ENCODE data around the gene JPH3.
"Not testable (repeated sequence)": the region's sequence is repeated elsewhere in the genome, so short reads cannot be mapped to it uniquely, and the experiment has no call there.

The JPH3 gene

GRCh38 chr16:87701078-87701460 is 98.8 kb downstream of the JPH3 start:
- no peak for DNase-seq

- no peak for DNase-seq
Observed at GRCh38 chr16:87701505-87701921, 99.2 kb downstream of the JPH3 start.

GRCh38 chr16:87702325-87702811 is 100.1 kb downstream of the JPH3 start:
- DNase-seq, result peak; percentile 66

- no peak for DNase-seq
Observed at GRCh38 chr16:87703071-87703470, 100.8 kb downstream of the JPH3 start.

- no peak for DNase-seq
Observed at GRCh38 chr16:87703835-87704375, 101.6 kb downstream of the JPH3 start.

- no peak for DNase-seq
Observed at GRCh38 chr16:87704754-87705353, 102.5 kb downstream of the JPH3 start.

- DNase-seq, result no peak
Observed at GRCh38 chr16:87705771-87706277, 103.5 kb downstream of the JPH3 start.

- no peak for DNase-seq
Observed at GRCh38 chr16:87706278-87707000, 104.1 kb downstream of the JPH3 start.

- DNase-seq, result no peak
Observed at GRCh38 chr16:87707097-87707496, 104.8 kb downstream of the JPH3 start.

GRCh38 chr16:87707714-87708580 is 105.6 kb downstream of the JPH3 start:
- DNase-seq, result no peak

- DNase-seq, result no peak
Observed at GRCh38 chr16:87708881-87709638, 106.8 kb downstream of the JPH3 start.

GRCh38 chr16:87709677-87710076 is 107.4 kb downstream of the JPH3 start:
- no peak for DNase-seq

GRCh38 chr16:87710887-87711286 is 108.6 kb downstream of the JPH3 start:
- DNase-seq, result no peak

GRCh38 chr16:87712184-87712762 is 110.0 kb downstream of the JPH3 start:
- peak; percentile 18 for DNase-seq

- DNase-seq, result peak; percentile 50
Observed at GRCh38 chr16:87713451-87714229, 111.3 kb downstream of the JPH3 start.

GRCh38 chr16:87715231-87715630 is 112.9 kb downstream of the JPH3 start:
- no peak for DNase-seq

GRCh38 chr16:87715658-87716057 is 113.3 kb downstream of the JPH3 start:
- no peak for DNase-seq

GRCh38 chr16:87718831-87719230 is 116.5 kb downstream of the JPH3 start:
- DNase-seq, result not testable (repeated sequence)

- no peak for DNase-seq
Observed at GRCh38 chr16:87720446-87720845, 118.1 kb downstream of the JPH3 start.

GRCh38 chr16:87721622-87722585 is 119.6 kb downstream of the JPH3 start:
- DNase-seq, result peak; percentile 79

Measured in hematopoietic multipotent progenitor cell treated with erythropoietin and hydrocortisone succinate and interleukin-3 and kit ligand, for 6 days (in vitro differentiated cells).